Neural cell (in vitro differentiated cells): Measurements from ENCODE around the gene RRM1. TPM values are rescaled to one million over a fixed set of nuclear protein-coding genes. Genes with fewer than 3 reads are reported as not detected.
"Not testable (repeated sequence)": the region's sequence is repeated elsewhere in the genome, so short reads cannot be mapped to it uniquely, and the experiment has no call there.

Experiments used
- H2AFZ ChIP-seq: fragments of 200-600, 300-800 bp; sonication (generic), shearing (Covaris generic); 2 replicates; pipeline ENCODE4 v1.6.0; 2014; ENCODE audit warnings: low read depth, mild to moderate bottlenecking, antibody characterized with exemption, low read length, moderate library complexity
- H3F3A ChIP-seq: fragments of 200-600 bp; shearing (Covaris generic); 2 replicates; pipeline ENCODE4 v1.6.1; 2016; ENCODE audit warnings: mild to moderate bottlenecking, moderate library complexity, mixed read lengths, antibody characterized with exemption, low read length; ENCODE audit not compliant: insufficient read depth, poor library complexity, severe bottlenecking
- H3K27ac ChIP-seq: fragments of 200-600, 300-800 bp; sonication (generic), shearing (Covaris generic); 2 replicates; pipeline ENCODE4 v1.5.1; 2014; ENCODE audit warnings: mild to moderate bottlenecking, low read length, moderate library complexity
- H3K27me3 ChIP-seq: fragments of 300-800, 200-600 bp; sonication (generic), shearing (Covaris generic); 2 replicates; pipeline ENCODE4 v1.6.0; 2014; ENCODE audit warnings: mild to moderate bottlenecking, low read depth, low read length, moderate library complexity; ENCODE audit not compliant: insufficient read depth
- H3K36me3 ChIP-seq: fragments of 300-800, 200-600 bp; sonication (generic), shearing (Covaris generic); 2 replicates; pipeline ENCODE4 v1.5.1; 2014; ENCODE audit warnings: mild to moderate bottlenecking, antibody characterized with exemption, low read length, moderate library complexity; ENCODE audit not compliant: insufficient read depth
- H3K4me2 ChIP-seq: fragments of 300-800, 200-600 bp; sonication (generic), shearing (Covaris generic); 2 replicates; pipeline ENCODE4 v1.6.0; 2014; ENCODE audit warnings: mild to moderate bottlenecking, low read length
- H3K4me3 ChIP-seq: fragments of 300-800, 200-600 bp; sonication (generic), shearing (Covaris generic); 2 replicates; pipeline ENCODE4 v1.5.1; 2014; ENCODE audit warnings: mild to moderate bottlenecking, low read length, moderate library complexity
- H3K79me2 ChIP-seq: fragments of 200-600 bp; shearing (Covaris generic); replicated peaks from 2 replicates; pipeline ENCODE4 v1.6.0; 2014; ENCODE audit warnings: mild to moderate bottlenecking, low read length, moderate library complexity; ENCODE audit not compliant: insufficient read depth
- H3K9ac ChIP-seq: fragments of 300-800, 200-600 bp; sonication (generic), shearing (Covaris generic); 2 replicates; pipeline ENCODE4 v1.6.1; 2016; ENCODE audit warnings: mild to moderate bottlenecking, low read length, mixed read lengths
- H3K9me2 ChIP-seq: fragments of 200-600 bp; shearing (Covaris generic); 2 replicates; pipeline ENCODE4 v1.6.1; 2016; ENCODE audit warnings: mild to moderate bottlenecking, low read length, mixed read lengths; ENCODE audit not compliant: insufficient read depth
- H3K9me3 ChIP-seq: fragments of 200-600, 300-800 bp; sonication (generic), shearing (Covaris generic); 2 replicates; pipeline ENCODE4 v1.6.1; 2016; ENCODE audit warnings: mild to moderate bottlenecking, mixed run types, low read length, moderate library complexity, mixed read lengths
- H4K20me1 ChIP-seq: fragments of 200-600 bp; shearing (Covaris generic); 2 replicates; pipeline ENCODE4 v1.6.1; 2016; ENCODE audit warnings: mild to moderate bottlenecking, mixed run types; ENCODE audit not compliant: insufficient read depth
- EP300 ChIP-seq: fragments of 450-650 bp; conservative IDR thresholded peaks from 2 replicates; pipeline ENCODE4 v1.6.1; 2014; ENCODE audit warnings: antibody characterized with exemption, mild to moderate bottlenecking, moderate library complexity; ENCODE audit not compliant: poor library complexity, severe bottlenecking
- EZH2 ChIP-seq: fragments of 200-600, 300-800 bp; shearing (Covaris generic), sonication (generic); IDR thresholded peaks from 2 replicates; pipeline ENCODE4 v1.6.1; 2014; ENCODE audit warnings: antibody characterized with exemption, low read length, borderline replicate concordance, mild to moderate bottlenecking; ENCODE audit not compliant: insufficient read depth, poor library complexity, severe bottlenecking
- MXI1 ChIP-seq: fragments of 450-650 bp; conservative IDR thresholded peaks from 2 replicates; pipeline ENCODE4 v1.6.1; 2014; ENCODE audit warnings: antibody characterized with exemption, mild to moderate bottlenecking; ENCODE audit not compliant: poor library complexity, severe bottlenecking
- POLR2AphosphoS5 ChIP-seq: IDR thresholded peaks from 2 replicates; pipeline ENCODE4 v1.6.1; 2012
- RAD21 ChIP-seq: fragments of 450-650 bp; conservative IDR thresholded peaks from 2 replicates; pipeline ENCODE4 v1.6.1; 2014; ENCODE audit warnings: antibody characterized with exemption, mild to moderate bottlenecking, moderate library complexity
- SMC3 ChIP-seq: fragments of 450-650 bp; conservative IDR thresholded peaks from 2 replicates; pipeline ENCODE4 v1.6.1; 2014; ENCODE audit warnings: antibody characterized with exemption, mild to moderate bottlenecking, moderate library complexity; ENCODE audit not compliant: poor library complexity
- TAF1 ChIP-seq: IDR thresholded peaks from 2 replicates; pipeline ENCODE4 v1.6.1; 2012; ENCODE audit warnings: low read depth
- polyA plus RNA-seq: library from polyadenylated mRNA; depleted of rRNA; stranded (reverse); fragments of >200 nt; gene quantifications from 2 replicates; pipeline ENCODE4 v1.2.3, GENCODE V29; 2014
- TF ChIP-seq, protein P1 (sequence below): IDR thresholded peaks from 2 replicates; pipeline ENCODE4 v1.6.1; 2012; ENCODE audit warnings: borderline replicate concordance
- TF ChIP-seq, protein P2 (sequence below): fragments of 450-650 bp; IDR thresholded peaks from 2 replicates; pipeline ENCODE4 v1.5.1; 2014; ENCODE audit warnings: antibody characterized with exemption, mild to moderate bottlenecking, moderate library complexity; ENCODE audit not compliant: poor library complexity, severe bottlenecking

RRM1 gene
- polyA plus RNA-seq, 1 donor from 2014 or later = 65.9 TPM

DNA sequence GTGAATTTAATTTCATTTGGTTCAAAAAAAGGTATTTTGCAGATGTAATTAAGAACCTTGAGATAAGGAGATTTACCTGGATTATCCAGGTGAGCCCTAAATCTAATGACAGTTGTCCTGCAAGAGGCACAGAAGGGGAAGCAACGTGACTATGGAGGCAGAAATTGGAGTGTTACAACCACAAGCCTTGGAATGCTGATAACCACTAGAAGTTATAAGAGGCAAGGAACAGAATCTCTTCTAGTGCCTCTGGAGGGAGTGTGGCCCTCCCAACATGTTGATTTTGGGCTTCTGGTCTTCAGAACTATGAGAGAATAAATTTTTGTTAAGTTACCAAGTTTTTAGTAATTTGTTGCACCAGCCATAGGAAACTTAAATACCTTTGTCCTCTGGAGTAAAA lies 32.8 kb downstream of the RRM1 start:
- Histone ChIP-seq H3K27ac (no peak overlapping the region), H3K9me3 (no peaks in the 10 kb centered on the region), H4K20me1 (no peaks in the 10 kb centered on the region), H3K79me2 (no peaks in the 10 kb centered on the region), H3K9ac (no peak overlapping the region), H2AFZ (no peak overlapping the region), H3K4me3 (no peak overlapping the region), H3K4me2 (no peak overlapping the region), H3K27me3 (no peaks in the 10 kb centered on the region), H3K36me3 (peaks cover 5% of the 10 kb centered on the region), H3F3A (no peaks in the 10 kb centered on the region), H3K9me2 (no peaks in the 10 kb centered on the region)
- no peak for TF ChIP-seq SMC3
- TF ChIP-seq, protein P1, sequence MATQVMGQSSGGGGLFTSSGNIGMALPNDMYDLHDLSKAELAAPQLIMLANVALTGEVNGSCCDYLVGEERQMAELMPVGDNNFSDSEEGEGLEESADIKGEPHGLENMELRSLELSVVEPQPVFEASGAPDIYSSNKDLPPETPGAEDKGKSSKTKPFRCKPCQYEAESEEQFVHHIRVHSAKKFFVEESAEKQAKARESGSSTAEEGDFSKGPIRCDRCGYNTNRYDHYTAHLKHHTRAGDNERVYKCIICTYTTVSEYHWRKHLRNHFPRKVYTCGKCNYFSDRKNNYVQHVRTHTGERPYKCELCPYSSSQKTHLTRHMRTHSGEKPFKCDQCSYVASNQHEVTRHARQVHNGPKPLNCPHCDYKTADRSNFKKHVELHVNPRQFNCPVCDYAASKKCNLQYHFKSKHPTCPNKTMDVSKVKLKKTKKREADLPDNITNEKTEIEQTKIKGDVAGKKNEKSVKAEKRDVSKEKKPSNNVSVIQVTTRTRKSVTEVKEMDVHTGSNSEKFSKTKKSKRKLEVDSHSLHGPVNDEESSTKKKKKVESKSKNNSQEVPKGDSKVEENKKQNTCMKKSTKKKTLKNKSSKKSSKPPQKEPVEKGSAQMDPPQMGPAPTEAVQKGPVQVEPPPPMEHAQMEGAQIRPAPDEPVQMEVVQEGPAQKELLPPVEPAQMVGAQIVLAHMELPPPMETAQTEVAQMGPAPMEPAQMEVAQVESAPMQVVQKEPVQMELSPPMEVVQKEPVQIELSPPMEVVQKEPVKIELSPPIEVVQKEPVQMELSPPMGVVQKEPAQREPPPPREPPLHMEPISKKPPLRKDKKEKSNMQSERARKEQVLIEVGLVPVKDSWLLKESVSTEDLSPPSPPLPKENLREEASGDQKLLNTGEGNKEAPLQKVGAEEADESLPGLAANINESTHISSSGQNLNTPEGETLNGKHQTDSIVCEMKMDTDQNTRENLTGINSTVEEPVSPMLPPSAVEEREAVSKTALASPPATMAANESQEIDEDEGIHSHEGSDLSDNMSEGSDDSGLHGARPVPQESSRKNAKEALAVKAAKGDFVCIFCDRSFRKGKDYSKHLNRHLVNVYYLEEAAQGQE = no peak

DNA sequence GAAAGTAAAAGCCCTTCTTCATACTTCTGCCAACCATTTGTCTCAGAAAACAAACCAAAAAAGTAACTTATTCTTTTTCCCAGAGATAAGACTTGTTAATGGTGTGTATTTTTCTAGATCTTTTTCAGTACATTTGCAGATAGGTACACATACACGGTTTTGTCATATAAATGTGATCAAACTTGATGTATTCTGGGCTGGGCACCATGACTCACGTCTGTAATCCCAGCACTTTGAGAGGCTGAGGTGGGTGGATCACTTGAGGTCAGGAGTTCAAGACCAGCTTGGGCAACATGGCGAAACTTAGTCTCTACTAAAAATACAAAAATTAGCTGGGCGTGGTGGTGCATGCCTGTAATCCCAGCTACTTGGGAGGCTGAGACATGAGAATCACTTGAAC lies 35.6 kb downstream of the RRM1 start:
- not testable (repeated sequence) for H3K79me2 ChIP-seq

DNA sequence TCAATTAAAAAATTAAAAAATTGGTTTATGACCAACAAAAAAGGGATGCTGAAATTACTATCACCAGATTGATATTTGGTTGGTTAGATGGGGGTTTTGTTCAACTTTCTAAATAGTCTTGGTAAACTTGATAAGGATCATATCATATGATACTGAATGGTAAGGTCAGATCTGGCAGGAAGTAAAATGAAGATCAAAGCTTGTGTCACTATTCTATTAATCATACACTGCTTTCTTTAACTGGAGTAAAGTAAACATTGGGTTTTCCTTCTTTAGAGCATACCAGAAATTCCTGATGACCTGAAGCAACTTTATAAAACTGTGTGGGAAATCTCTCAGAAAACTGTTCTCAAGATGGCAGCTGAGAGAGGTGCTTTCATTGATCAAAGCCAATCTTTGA lies 40.2 kb downstream of the RRM1 start:
- Histone ChIP-seq H3K9me2 (no peaks in the 10 kb centered on the region), H3K4me3 (no peak overlapping the region), H3K9me3 (no peaks in the 10 kb centered on the region), H3K9ac (no peak overlapping the region), H2AFZ (no peak overlapping the region), H3K79me2 (no peaks in the 10 kb centered on the region), H3F3A (no peaks in the 10 kb centered on the region), H3K27me3 (no peaks in the 10 kb centered on the region), H3K27ac (no peak overlapping the region), H3K36me3 (peaks cover 17% of the 10 kb centered on the region), H3K4me2 (no peak overlapping the region), H4K20me1 (no peaks in the 10 kb centered on the region)
- TF ChIP-seq, protein P2, sequence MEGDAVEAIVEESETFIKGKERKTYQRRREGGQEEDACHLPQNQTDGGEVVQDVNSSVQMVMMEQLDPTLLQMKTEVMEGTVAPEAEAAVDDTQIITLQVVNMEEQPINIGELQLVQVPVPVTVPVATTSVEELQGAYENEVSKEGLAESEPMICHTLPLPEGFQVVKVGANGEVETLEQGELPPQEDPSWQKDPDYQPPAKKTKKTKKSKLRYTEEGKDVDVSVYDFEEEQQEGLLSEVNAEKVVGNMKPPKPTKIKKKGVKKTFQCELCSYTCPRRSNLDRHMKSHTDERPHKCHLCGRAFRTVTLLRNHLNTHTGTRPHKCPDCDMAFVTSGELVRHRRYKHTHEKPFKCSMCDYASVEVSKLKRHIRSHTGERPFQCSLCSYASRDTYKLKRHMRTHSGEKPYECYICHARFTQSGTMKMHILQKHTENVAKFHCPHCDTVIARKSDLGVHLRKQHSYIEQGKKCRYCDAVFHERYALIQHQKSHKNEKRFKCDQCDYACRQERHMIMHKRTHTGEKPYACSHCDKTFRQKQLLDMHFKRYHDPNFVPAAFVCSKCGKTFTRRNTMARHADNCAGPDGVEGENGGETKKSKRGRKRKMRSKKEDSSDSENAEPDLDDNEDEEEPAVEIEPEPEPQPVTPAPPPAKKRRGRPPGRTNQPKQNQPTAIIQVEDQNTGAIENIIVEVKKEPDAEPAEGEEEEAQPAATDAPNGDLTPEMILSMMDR = no peak
- TF ChIP-seq SMC3 (no peak), RAD21 (no peak), EZH2 (no peak), POLR2AphosphoS5 (no peak), EP300 (no peak), TAF1 (no peak), MXI1 (no peak)
- TF ChIP-seq, protein P1 = no peak

More for the DNA sequence above, 35.6 kb downstream of the RRM1 start:
- H3K9me2 ChIP-seq, H2AFZ ChIP-seq, H3F3A ChIP-seq, H3K27ac ChIP-seq, H3K9ac ChIP-seq, H4K20me1 ChIP-seq, H3K27me3 ChIP-seq, H3K4me3 ChIP-seq, H3K4me2 ChIP-seq, H3K9me3 ChIP-seq, H3K36me3 ChIP-seq: not testable (repeated sequence)
